Measurements from ENCODE around the gene PWWP2A. TPM values are rescaled to one million over a fixed set of nuclear protein-coding genes. Genes with fewer than 3 reads are reported as not detected.

PWWP2A gene
- total RNA-seq, 1 donor = 26.8 TPM

DNA sequence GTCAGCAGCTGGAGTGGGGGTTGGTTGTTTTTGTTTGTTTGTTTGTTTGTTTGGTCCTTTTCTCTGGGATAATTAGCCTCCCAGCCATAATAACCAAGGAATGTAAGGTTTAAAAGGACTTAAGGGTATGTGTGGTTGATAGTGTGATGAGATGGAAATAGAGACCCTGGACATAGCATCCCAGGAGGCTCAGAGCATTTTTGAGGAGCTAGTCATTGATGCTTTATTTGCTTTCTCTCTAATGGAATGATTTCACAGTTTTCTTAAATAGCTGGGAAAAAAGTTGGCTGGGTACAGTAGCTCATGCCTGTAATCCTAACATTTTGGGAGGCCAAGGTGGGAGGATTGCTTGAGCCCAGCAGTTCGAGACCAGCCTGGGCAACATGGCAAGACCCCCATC, 65.2 kb downstream of the PWWP2A start:
- TF ChIP-seq, protein P1, sequence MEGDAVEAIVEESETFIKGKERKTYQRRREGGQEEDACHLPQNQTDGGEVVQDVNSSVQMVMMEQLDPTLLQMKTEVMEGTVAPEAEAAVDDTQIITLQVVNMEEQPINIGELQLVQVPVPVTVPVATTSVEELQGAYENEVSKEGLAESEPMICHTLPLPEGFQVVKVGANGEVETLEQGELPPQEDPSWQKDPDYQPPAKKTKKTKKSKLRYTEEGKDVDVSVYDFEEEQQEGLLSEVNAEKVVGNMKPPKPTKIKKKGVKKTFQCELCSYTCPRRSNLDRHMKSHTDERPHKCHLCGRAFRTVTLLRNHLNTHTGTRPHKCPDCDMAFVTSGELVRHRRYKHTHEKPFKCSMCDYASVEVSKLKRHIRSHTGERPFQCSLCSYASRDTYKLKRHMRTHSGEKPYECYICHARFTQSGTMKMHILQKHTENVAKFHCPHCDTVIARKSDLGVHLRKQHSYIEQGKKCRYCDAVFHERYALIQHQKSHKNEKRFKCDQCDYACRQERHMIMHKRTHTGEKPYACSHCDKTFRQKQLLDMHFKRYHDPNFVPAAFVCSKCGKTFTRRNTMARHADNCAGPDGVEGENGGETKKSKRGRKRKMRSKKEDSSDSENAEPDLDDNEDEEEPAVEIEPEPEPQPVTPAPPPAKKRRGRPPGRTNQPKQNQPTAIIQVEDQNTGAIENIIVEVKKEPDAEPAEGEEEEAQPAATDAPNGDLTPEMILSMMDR (IDR thresholded peaks at IDR 0.05; ENCODE audit: extremely low read depth, low read depth, low read length) = no peak
- H2AFZ ChIP-seq (ENCODE audit: low read length) = no peak overlapping the region
- H4K20me1 ChIP-seq (ENCODE audit: insufficient read depth, low read length) = no peaks in the 10 kb centered on the region
- peak overlapping the region; percentile 19 for H3K27ac ChIP-seq (ENCODE audit: low read depth, low read length)
- H3K36me3 ChIP-seq (ENCODE audit: insufficient read depth, low read length) = peaks cover 55% of the 10 kb centered on the region
- no peak for DNase-seq (ENCODE audit: insufficient read length, low spot score, missing footprints)
- no peaks in the 10 kb centered on the region for H3K27me3 ChIP-seq (ENCODE audit: insufficient read depth, low read length)
- H3K9me3 ChIP-seq (ENCODE audit: low read depth, low read length) = no peaks in the 10 kb centered on the region
- no peaks in the 10 kb centered on the region for H3K79me2 ChIP-seq (ENCODE audit: insufficient read depth, low read length)
- no peak overlapping the region for H3K4me2 ChIP-seq (ENCODE audit: insufficient read depth, low read length)
- peaks cover 14% of the 10 kb centered on the region for H3K4me1 ChIP-seq (ENCODE audit: insufficient read depth, low read length)
- no peak overlapping the region for H3K4me3 ChIP-seq (ENCODE audit: insufficient read depth, low read length)

GRCh38 chr5:160049099-160049498, 70.2 kb downstream of the PWWP2A start:
- DNase-seq (ENCODE audit: insufficient read length, low spot score, missing footprints) = no peak
- Histone ChIP-seq H3K27me3 (ENCODE audit: insufficient read depth, low read length) (no peaks in the 10 kb centered on the region), H3K9me3 (ENCODE audit: low read depth, low read length) (no peaks in the 10 kb centered on the region), H3K27ac (ENCODE audit: low read depth, low read length) (no peak overlapping the region), H3K4me1 (ENCODE audit: insufficient read depth, low read length) (peaks cover 20% of the 10 kb centered on the region), H3K4me3 (ENCODE audit: insufficient read depth, low read length) (no peak overlapping the region), H2AFZ (ENCODE audit: low read length) (no peak overlapping the region), H4K20me1 (ENCODE audit: insufficient read depth, low read length) (no peaks in the 10 kb centered on the region), H3K36me3 (ENCODE audit: insufficient read depth, low read length) (peaks cover 34% of the 10 kb centered on the region), H3K4me2 (ENCODE audit: insufficient read depth, low read length) (no peak overlapping the region), H3K79me2 (ENCODE audit: insufficient read depth, low read length) (no peaks in the 10 kb centered on the region)
- TF ChIP-seq, protein P1 (IDR thresholded peaks at IDR 0.05; ENCODE audit: extremely low read depth, low read depth, low read length) = no peak

GRCh38 chr5:160048131-160048530, 71.1 kb downstream of the PWWP2A start:
- no peak overlapping the region for H3K4me3 ChIP-seq (ENCODE audit: insufficient read depth, low read length)
- no peaks in the 10 kb centered on the region for H3K9me3 ChIP-seq (ENCODE audit: low read depth, low read length)
- no peaks in the 10 kb centered on the region for H4K20me1 ChIP-seq (ENCODE audit: insufficient read depth, low read length)
- H3K36me3 ChIP-seq (ENCODE audit: insufficient read depth, low read length) = peaks cover 26% of the 10 kb centered on the region
- DNase-seq (ENCODE audit: insufficient read length, low spot score, missing footprints) = no peak
- no peak overlapping the region for H3K27ac ChIP-seq (ENCODE audit: low read depth, low read length)
- H3K4me2 ChIP-seq (ENCODE audit: insufficient read depth, low read length) = no peak overlapping the region
- no peak overlapping the region for H2AFZ ChIP-seq (ENCODE audit: low read length)
- TF ChIP-seq, protein P1 (IDR thresholded peaks at IDR 0.05; ENCODE audit: extremely low read depth, low read depth, low read length) = no peak
- no peaks in the 10 kb centered on the region for H3K79me2 ChIP-seq (ENCODE audit: insufficient read depth, low read length)
- H3K4me1 ChIP-seq (ENCODE audit: insufficient read depth, low read length) = peaks cover 14% of the 10 kb centered on the region
- no peaks in the 10 kb centered on the region for H3K27me3 ChIP-seq (ENCODE audit: insufficient read depth, low read length)

GRCh38 chr5:160047423-160047822, 71.8 kb downstream of the PWWP2A start:
- H4K20me1 ChIP-seq (ENCODE audit: insufficient read depth, low read length) = no peaks in the 10 kb centered on the region
- H3K36me3 ChIP-seq (ENCODE audit: insufficient read depth, low read length) = peaks cover 23% of the 10 kb centered on the region
- TF ChIP-seq, protein P1 (IDR thresholded peaks at IDR 0.05; ENCODE audit: extremely low read depth, low read depth, low read length) = no peak
- DNase-seq (ENCODE audit: insufficient read length, low spot score, missing footprints) = no peak
- no peaks in the 10 kb centered on the region for H3K79me2 ChIP-seq (ENCODE audit: insufficient read depth, low read length)
- peaks cover 11% of the 10 kb centered on the region for H3K4me1 ChIP-seq (ENCODE audit: insufficient read depth, low read length)
- no peaks in the 10 kb centered on the region for H3K27me3 ChIP-seq (ENCODE audit: insufficient read depth, low read length)
- H2AFZ ChIP-seq (ENCODE audit: low read length) = no peak overlapping the region
- no peak overlapping the region for H3K4me3 ChIP-seq (ENCODE audit: insufficient read depth, low read length)
- H3K4me2 ChIP-seq (ENCODE audit: insufficient read depth, low read length) = no peak overlapping the region
- H3K9me3 ChIP-seq (ENCODE audit: low read depth, low read length) = no peaks in the 10 kb centered on the region
- no peak overlapping the region for H3K27ac ChIP-seq (ENCODE audit: low read depth, low read length)
